HCT116 (cell line): Measurements from ENCODE around the gene STIM1.

Source experiments
- CEBPB ChIP-seq: IDR thresholded peaks from 2 replicates; pipeline ENCODE4 v1.6.1; 2012; ENCODE audit warnings: low read depth
- CTCF ChIP-seq, 3 experiments: fragments of 200-600 bp in 1 of 3; sonication (generic) in 1 of 3; IDR thresholded peaks in 2 of 3; conservative IDR thresholded peaks in 1 of 3; 2 replicates each; pipeline ENCODE4 v1.5.1; 2012 to 2017; ENCODE audit warnings: low read depth in 2 of 3, low read length in 2 of 3, antibody characterized with exemption in 1 of 3, borderline replicate concordance in 1 of 3, control low read depth in 1 of 3, mild to moderate bottlenecking in 1 of 3, mixed read lengths in 1 of 3, mixed run types in 1 of 3, moderate library complexity in 1 of 3; ENCODE audit not compliant: insufficient read depth in 1 of 3
- EZH2 ChIP-seq: fragments of 200-600 bp; sonication (generic); IDR thresholded peaks from 2 replicates; pipeline ENCODE4 v1.6.1; 2017; ENCODE audit warnings: antibody characterized with exemption, mixed run types
- MAX ChIP-seq: IDR thresholded peaks from 2 replicates; pipeline ENCODE4 v1.6.1; 2012
- POLR2A ChIP-seq: IDR thresholded peaks from 2 replicates; pipeline ENCODE4 v1.7.0; 2011; ENCODE audit warnings: borderline replicate concordance; ENCODE audit not compliant: insufficient read depth, insufficient read length; ENCODE audit errors: extremely low read depth
- POLR2AphosphoS5 ChIP-seq: IDR thresholded peaks from 2 replicates; pipeline ENCODE4 v1.6.1; 2011; ENCODE audit warnings: mild to moderate bottlenecking, low read depth, low read length, moderate library complexity
- SP1 ChIP-seq: IDR thresholded peaks from 2 replicates; pipeline ENCODE4 v1.6.1; 2012; ENCODE audit warnings: low read depth
- ZNF274 ChIP-seq: fragments of 200-500 bp; sonication (Bioruptor generic); IDR thresholded peaks from 2 replicates; pipeline ENCODE4 v1.6.1; 2014; ENCODE audit warnings: mild to moderate bottlenecking, low read depth, low read length, inconsistent platforms

GRCh38 chr11:3955299-3955665 lies 99.8 kb downstream of the STIM1 start:
- no peak for TF ChIP-seq ZNF274
- TF ChIP-seq POLR2A = no peak
- TF ChIP-seq EZH2 = no peak
- no peak for TF ChIP-seq CTCF (IDR thresholded peaks at IDR 0.05 in 2 of 3, conservative IDR thresholded peaks at IDR 0.05 in 1 of 3; ENCODE audit: borderline replicate concordance in 1 of 3, insufficient read depth in 1 of 3, low read depth in 2 of 3, low read length in 2 of 3)
- no peak for TF ChIP-seq MAX
- no peak for TF ChIP-seq SP1
- TF ChIP-seq POLR2AphosphoS5 = no peak
- no peak for TF ChIP-seq CEBPB
